ENCODE measurements around the gene PXDN. TPM values are rescaled to one million over a fixed set of nuclear protein-coding genes. Genes with fewer than 3 reads are reported as not detected.
"Not testable (repeated sequence)": the region's sequence is repeated elsewhere in the genome, so short reads cannot be mapped to it uniquely, and the experiment has no call there.

Gene PXDN
- total RNA-seq, 2 experiments from 2014 or later, result not detected

- POLR2A ChIA-PET, result no interaction called here
- Mint-ChIP-seq H3K27me3 (no peaks in the 10 kb centered on the region), H3K4me1 (ENCODE audit: low read depth) (no peaks in the 10 kb centered on the region), H3K27ac (no peak overlapping the region), H3K36me3 (no peaks in the 10 kb centered on the region), H3K9me3 (no peaks in the 10 kb centered on the region), H3K4me3 (no peak overlapping the region)
- CTCF ChIA-PET, result no interaction called here
- intact Hi-C loops (cut with micrococcal nuclease), result no loop called here
- DNase-seq, result no peak
These were observed 28.9 kb downstream of the PXDN start for GRCh38 chr2:1715184-1716013.

- Mint-ChIP-seq H3K36me3 (no peaks in the 10 kb centered on the region), H3K4me1 (ENCODE audit: low read depth) (no peaks in the 10 kb centered on the region), H3K27me3 (no peaks in the 10 kb centered on the region), H3K9me3 (no peaks in the 10 kb centered on the region), H3K27ac (no peak overlapping the region), H3K4me3 (no peak overlapping the region)
- POLR2A ChIA-PET, result no interaction called here
- CTCF ChIA-PET, result no interaction called here
- DNase-seq, result no peak
- intact Hi-C loops (cut with micrococcal nuclease), result no loop called here
These were observed 29.8 kb downstream of the PXDN start for GRCh38 chr2:1714291-1715064.

- H3K9me3 Mint-ChIP-seq, result no peaks in the 10 kb centered on the region
- H3K36me3 Mint-ChIP-seq, result no peaks in the 10 kb centered on the region
- H3K27me3 Mint-ChIP-seq, result no peaks in the 10 kb centered on the region
- no peak for DNase-seq
- no peaks in the 10 kb centered on the region for H3K4me1 Mint-ChIP-seq (ENCODE audit: low read depth)
- H3K4me3 Mint-ChIP-seq, result no peak overlapping the region
- ChIA-PET CTCF (no interaction called here), POLR2A (no interaction called here)
- intact Hi-C loops (cut with micrococcal nuclease), result no loop called here
- no peak overlapping the region for H3K27ac Mint-ChIP-seq
These were observed 30.5 kb downstream of the PXDN start for GRCh38 chr2:1713839-1714236.

- no peaks in the 10 kb centered on the region for H3K27me3 Mint-ChIP-seq
- H3K4me1 Mint-ChIP-seq (ENCODE audit: low read depth), result no peaks in the 10 kb centered on the region
- intact Hi-C loops (cut with micrococcal nuclease), result no loop called here
- DNase-seq, result no peak
- no peak overlapping the region for H3K27ac Mint-ChIP-seq
- no peak overlapping the region for H3K4me3 Mint-ChIP-seq
- ChIA-PET POLR2A (no interaction called here), CTCF (no interaction called here)
- no peaks in the 10 kb centered on the region for H3K36me3 Mint-ChIP-seq
- no peaks in the 10 kb centered on the region for H3K9me3 Mint-ChIP-seq
These were observed 31.0 kb downstream of the PXDN start for GRCh38 chr2:1713142-1713838.

GRCh38 chr2:1709946-1710560 lies 34.3 kb downstream of the PXDN start:
- Mint-ChIP-seq H3K27ac (no peak overlapping the region), H3K27me3 (no peaks in the 10 kb centered on the region), H3K9me3 (no peaks in the 10 kb centered on the region), H3K4me1 (ENCODE audit: low read depth) (peaks cover 2% of the 10 kb centered on the region), H3K4me3 (no peak overlapping the region), H3K36me3 (no peaks in the 10 kb centered on the region)
- intact Hi-C loops (cut with micrococcal nuclease), result no loop called here
- POLR2A ChIA-PET, result no interaction called here
- DNase-seq, result no peak
- CTCF ChIA-PET, result no interaction called here

GRCh38 chr2:1709335-1709605 lies 35.0 kb downstream of the PXDN start:
- peaks cover 2% of the 10 kb centered on the region for H3K4me1 Mint-ChIP-seq (ENCODE audit: low read depth)
- H3K9me3 Mint-ChIP-seq, result no peaks in the 10 kb centered on the region
- DNase-seq, result no peak
- no peak overlapping the region for H3K27ac Mint-ChIP-seq
- intact Hi-C loops (cut with micrococcal nuclease), result no loop called here
- ChIA-PET CTCF (no interaction called here), POLR2A (no interaction called here)
- H3K36me3 Mint-ChIP-seq, result no peaks in the 10 kb centered on the region
- no peaks in the 10 kb centered on the region for H3K27me3 Mint-ChIP-seq
- H3K4me3 Mint-ChIP-seq, result no peak overlapping the region

- POLR2A ChIA-PET, result no interaction called here
- no peak overlapping the region for H3K4me3 Mint-ChIP-seq
- H3K27me3 Mint-ChIP-seq, result no peaks in the 10 kb centered on the region
- peaks cover 2% of the 10 kb centered on the region for H3K4me1 Mint-ChIP-seq (ENCODE audit: low read depth)
- intact Hi-C loops (cut with micrococcal nuclease), result no loop called here
- CTCF ChIA-PET, result no interaction called here
- H3K27ac Mint-ChIP-seq, result no peak overlapping the region
- no peaks in the 10 kb centered on the region for H3K36me3 Mint-ChIP-seq
- no peak for DNase-seq
- no peaks in the 10 kb centered on the region for H3K9me3 Mint-ChIP-seq
These were observed 35.6 kb downstream of the PXDN start for GRCh38 chr2:1708476-1709334.

- no peak overlapping the region for H3K4me3 Mint-ChIP-seq
- no peaks in the 10 kb centered on the region for H3K36me3 Mint-ChIP-seq
- no peak overlapping the region for H3K27ac Mint-ChIP-seq
These were observed 36.4 kb downstream of the PXDN start for GRCh38 chr2:1707771-1708418.

GRCh38 chr2:1706089-1706841 lies 38.0 kb downstream of the PXDN start:
- intact Hi-C loops (cut with micrococcal nuclease); H3K4me3 Mint-ChIP-seq; POLR2A ChIA-PET; H3K9me3 Mint-ChIP-seq; H3K4me1 Mint-ChIP-seq (ENCODE audit: low read depth); CTCF ChIA-PET; H3K36me3 Mint-ChIP-seq; H3K27ac Mint-ChIP-seq; DNase-seq; H3K27me3 Mint-ChIP-seq: not testable (repeated sequence)

More at GRCh38 chr2:1707771-1708418, 36.4 kb downstream of the PXDN start:
- H3K4me1 Mint-ChIP-seq (ENCODE audit: low read depth), result peaks cover 2% of the 10 kb centered on the region
- ChIA-PET CTCF (no interaction called here), POLR2A (no interaction called here)
- intact Hi-C loops (cut with micrococcal nuclease), result no loop called here
- no peaks in the 10 kb centered on the region for H3K27me3 Mint-ChIP-seq
- no peaks in the 10 kb centered on the region for H3K9me3 Mint-ChIP-seq
- DNase-seq, result no peak

GRCh38 chr2:1705557-1706076 lies 38.7 kb downstream of the PXDN start:
- peaks cover 2% of the 10 kb centered on the region for H3K4me1 Mint-ChIP-seq (ENCODE audit: low read depth)
- no peaks in the 10 kb centered on the region for H3K9me3 Mint-ChIP-seq
- CTCF ChIA-PET, result no interaction called here
- no peaks in the 10 kb centered on the region for H3K36me3 Mint-ChIP-seq
- intact Hi-C loops (cut with micrococcal nuclease), result no loop called here
- no peak overlapping the region for H3K4me3 Mint-ChIP-seq
- no peak for DNase-seq
- H3K27ac Mint-ChIP-seq, result no peak overlapping the region
- H3K27me3 Mint-ChIP-seq, result peaks cover 3% of the 10 kb centered on the region
- POLR2A ChIA-PET, result interaction anchor here (0.7 kb wide), 1 partner anchor 42 kb away, joined by 4 read pairs; no protein-coding TSS in a partner anchor

Measured in activated CD4-positive, alpha-beta memory T cell treated with anti-CD3 and anti-CD28 coated beads for 36 hours (primary cell).